GM12878 (cell line): ENCODE results near the gene CCDC9. TPM values are rescaled to one million over a fixed set of nuclear protein-coding genes. Genes with fewer than 3 reads are reported as not detected.

Source experiments
- BHLHE40 ChIP-seq, 2 experiments: fragments of 450-650 bp in 1 of 2; IDR thresholded peaks; 2 replicates each; pipeline ENCODE4 v1.6.1; 2011 to 2017; ENCODE audit warnings: low read depth in 2 of 2, borderline replicate concordance in 1 of 2, improper control_type of control experiment in 1 of 2, low read length in 1 of 2, mild to moderate bottlenecking in 1 of 2
- BMI1 ChIP-seq: fragments of 450-650 bp; IDR thresholded peaks from 2 replicates; pipeline ENCODE4 v1.6.1; 2016; ENCODE audit warnings: mild to moderate bottlenecking, moderate library complexity, borderline replicate concordance
- FOS ChIP-seq: IDR thresholded peaks from 3 replicates; pipeline ENCODE4 v1.6.1; 2011; ENCODE audit warnings: borderline replicate concordance; ENCODE audit not compliant: insufficient read length; ENCODE audit errors: extremely low read depth
- FOXK2 ChIP-seq: fragments of 450-650 bp; IDR thresholded peaks from 2 replicates; pipeline ENCODE4 v1.6.1; 2017; ENCODE audit warnings: mild to moderate bottlenecking, moderate library complexity
- FOXM1 ChIP-seq: IDR thresholded peaks from 2 replicates; pipeline ENCODE4 v1.6.1; 2012; ENCODE audit warnings: low read depth, mild to moderate bottlenecking, inconsistent platforms, low read length, moderate library complexity
- GATAD2B ChIP-seq: fragments of 450-650 bp; conservative IDR thresholded peaks from 2 replicates; pipeline ENCODE4 v1.6.1; 2017; ENCODE audit warnings: low read depth, mild to moderate bottlenecking, moderate library complexity
- HCFC1 ChIP-seq: fragments of 150-350 bp; IDR thresholded peaks from 2 replicates; pipeline ENCODE4 v1.6.1; 2014; ENCODE audit warnings: low read length
- IRF4 ChIP-seq: IDR thresholded peaks from 2 replicates; pipeline ENCODE4 v1.6.1; 2011; ENCODE audit warnings: low read depth, low read length
- JUNB ChIP-seq: IDR thresholded peaks from 2 replicates; pipeline ENCODE4 v1.6.1; 2016; ENCODE audit warnings: antibody characterized with exemption, mild to moderate bottlenecking
- MXI1 ChIP-seq: fragments of 150-350 bp; IDR thresholded peaks from 2 replicates; pipeline ENCODE4 v1.6.1; 2011; ENCODE audit warnings: low read depth, mild to moderate bottlenecking, inconsistent platforms, low read length, improper control_type of control experiment
- NFYA ChIP-seq: IDR thresholded peaks from 2 replicates; pipeline ENCODE4 v1.6.1; 2011; ENCODE audit warnings: low read depth, mild to moderate bottlenecking, low read length, improper control_type of control experiment, borderline replicate concordance
- NFYB ChIP-seq: IDR thresholded peaks from 2 replicates; pipeline ENCODE4 v1.6.1; 2011; ENCODE audit warnings: low read depth, mild to moderate bottlenecking, low read length, improper control_type of control experiment, moderate library complexity; ENCODE audit not compliant: insufficient read depth
- NR2C1 ChIP-seq: fragments of 450-650 bp; IDR thresholded peaks from 2 replicates; pipeline ENCODE4 v1.6.1; 2017; ENCODE audit warnings: antibody characterized with exemption, mild to moderate bottlenecking, moderate library complexity
- PML ChIP-seq: IDR thresholded peaks from 2 replicates; pipeline ENCODE4 v1.6.1; 2012; ENCODE audit warnings: low read length, inconsistent platforms
- POLR2AphosphoS5 ChIP-seq: IDR thresholded peaks from 2 replicates; pipeline ENCODE4 v1.6.1; 2011; ENCODE audit warnings: mild to moderate bottlenecking, low read length, inconsistent platforms
- RBBP5 ChIP-seq: fragments of 200-600 bp; sonication (generic); conservative IDR thresholded peaks from 2 replicates; pipeline ENCODE4 v1.6.1; 2016
- SMARCA5 ChIP-seq: fragments of 450-650 bp; IDR thresholded peaks from 2 replicates; pipeline ENCODE4 v1.6.1; 2017; ENCODE audit warnings: mild to moderate bottlenecking
- SREBF2 ChIP-seq: IDR thresholded peaks from 2 replicates; pipeline ENCODE4 v1.6.1; 2012; ENCODE audit warnings: mild to moderate bottlenecking, low read length
- STAT1 ChIP-seq: fragments of 450-650 bp; conservative IDR thresholded peaks from 2 replicates; pipeline ENCODE4 v1.6.1; 2014; ENCODE audit warnings: antibody characterized with exemption, mild to moderate bottlenecking
- YY1 ChIP-seq: IDR thresholded peaks from 2 replicates; pipeline ENCODE4 v1.6.1; 2011; ENCODE audit warnings: low read depth, mild to moderate bottlenecking, low read length
- polyA plus RNA-seq, 11 experiments: library from polyadenylated mRNA; depleted of rRNA in 4 of 11; unstranded in 6 of 11; stranded (reverse) in 5 of 11; fragments of >200 nt; fragmentation: Nextera tagmentation in 4 of 11; fragmentation: Illumina TruSeq in 1 of 11; extraction: Ambion mirVana in 4 of 11; extraction: Trizol in 1 of 11; gene quantifications; 1 replicate in 1 of 11; 2 replicates in 10 of 11; pipeline versions ENCODE4 v1.2.1 to v1.2.3, GENCODE V29; 2011 to 2016; ENCODE audit warnings: inconsistent platforms in 2 of 11, missing spikeins in 2 of 11, low read depth in 1 of 11
- total RNA-seq, 4 experiments: library from RNA; depleted of rRNA in 3 of 4; stranded (reverse); fragments of >200 nt in 3 of 4; fragmentation: Illumina TruSeq in 1 of 4; extraction: Trizol in 1 of 4; gene quantifications; 2 replicates each; pipeline versions ENCODE4 v1.2.1 to v1.2.3, GENCODE V29; 2013 to 2021
- TF ChIP-seq, protein P1 (sequence below): IDR thresholded peaks from 2 replicates; pipeline ENCODE4 v1.6.1; 2012; ENCODE audit warnings: low read depth, low read length, improper control_type of control experiment
- TF ChIP-seq, protein P2 (sequence below): fragments of 450-650 bp; IDR thresholded peaks from 2 replicates; pipeline ENCODE4 v1.6.1; 2016; ENCODE audit warnings: mild to moderate bottlenecking
- TF ChIP-seq, protein P3 (sequence below): fragments of 450-650 bp; IDR thresholded peaks from 2 replicates; pipeline ENCODE4 v1.6.1; 2017; ENCODE audit warnings: mild to moderate bottlenecking, moderate library complexity
- TF ChIP-seq, protein P4 (sequence below), 3 experiments: IDR thresholded peaks in 2 of 3; conservative IDR thresholded peaks in 1 of 3; 2 replicates each; pipeline ENCODE4 v1.5.1; 2011; ENCODE audit warnings: low read depth in 3 of 3, low read length in 3 of 3, mild to moderate bottlenecking in 3 of 3, control low read depth in 2 of 3, moderate library complexity in 2 of 3, inconsistent platforms in 1 of 3, mixed read lengths in 1 of 3; ENCODE audit not compliant: control insufficient read depth in 2 of 3, insufficient read depth in 1 of 3; ENCODE audit errors: extremely low read depth in 1 of 3

Gene CCDC9
- total and polyA plus RNA-seq, 10 of the 15 experiments (the other 5 are each of a cell fraction or from before 2014, with no cell fraction given), result 0.18 to 17.5 (median 7.1) TPM; not detected in 1

DNA sequence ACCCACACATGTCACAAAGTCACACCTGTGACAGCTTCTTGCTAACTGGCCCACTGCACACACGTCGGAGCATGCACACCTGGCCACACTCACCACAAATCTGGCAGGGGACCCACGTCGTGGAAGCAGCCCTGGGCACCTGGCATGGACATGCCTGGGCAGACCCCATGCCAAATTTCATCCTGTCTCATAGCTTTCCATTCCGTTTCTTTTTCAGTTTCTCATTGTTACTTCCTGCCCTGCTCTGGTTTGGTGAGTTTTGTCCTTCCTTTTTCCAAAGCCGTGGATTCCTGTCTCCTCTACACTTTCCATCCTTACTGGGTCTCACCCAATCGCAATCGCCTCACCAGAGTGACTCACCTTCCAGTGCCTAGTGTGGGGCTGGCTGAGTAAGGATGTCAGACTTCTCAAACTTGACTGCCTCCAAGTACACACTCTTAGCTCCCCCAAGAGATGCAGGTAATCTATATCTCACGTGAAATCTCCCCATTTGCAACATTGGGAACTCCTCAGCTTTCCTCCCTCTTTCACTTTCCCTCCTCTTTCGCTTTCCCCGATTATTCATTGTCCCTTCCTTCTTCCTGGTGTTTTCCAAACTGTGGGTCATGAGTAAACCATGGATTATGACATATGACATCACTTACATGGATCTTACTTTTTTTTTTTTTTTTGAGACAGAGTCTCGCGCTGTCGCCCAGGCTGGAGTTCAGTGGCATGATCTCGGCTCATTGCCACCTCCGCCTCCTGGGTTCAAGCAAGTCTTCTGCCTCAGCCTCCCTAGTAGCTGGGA lies 23.7 kb upstream of the CCDC9 start (continued):
- TF ChIP-seq MXI1 (no peak), NFYB (no peak), IRF4 (no peak), HCFC1 (no peak), SMARCA5 (no peak), POLR2AphosphoS5 (no peak), SREBF2 (no peak), BHLHE40 (IDR thresholded peaks at IDR 0.05; ENCODE audit: borderline replicate concordance in 1 of 2, low read depth in 2 of 2, low read length in 1 of 2) (peak; percentile 11 to 75; a peak in 2 of 4 replicates), BMI1 (no peak), FOXM1 (no peak), YY1 (no peak), FOS (no peak), NR2C1 (no peak), FOXK2 (no peak), RBBP5 (no peak), JUNB (no peak), NFYA (no peak), PML (no peak), GATAD2B (no peak), STAT1 (no peak)
- TF ChIP-seq, protein P1, sequence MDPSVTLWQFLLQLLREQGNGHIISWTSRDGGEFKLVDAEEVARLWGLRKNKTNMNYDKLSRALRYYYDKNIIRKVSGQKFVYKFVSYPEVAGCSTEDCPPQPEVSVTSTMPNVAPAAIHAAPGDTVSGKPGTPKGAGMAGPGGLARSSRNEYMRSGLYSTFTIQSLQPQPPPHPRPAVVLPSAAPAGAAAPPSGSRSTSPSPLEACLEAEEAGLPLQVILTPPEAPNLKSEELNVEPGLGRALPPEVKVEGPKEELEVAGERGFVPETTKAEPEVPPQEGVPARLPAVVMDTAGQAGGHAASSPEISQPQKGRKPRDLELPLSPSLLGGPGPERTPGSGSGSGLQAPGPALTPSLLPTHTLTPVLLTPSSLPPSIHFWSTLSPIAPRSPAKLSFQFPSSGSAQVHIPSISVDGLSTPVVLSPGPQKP, result no peak
- TF ChIP-seq, protein P2, sequence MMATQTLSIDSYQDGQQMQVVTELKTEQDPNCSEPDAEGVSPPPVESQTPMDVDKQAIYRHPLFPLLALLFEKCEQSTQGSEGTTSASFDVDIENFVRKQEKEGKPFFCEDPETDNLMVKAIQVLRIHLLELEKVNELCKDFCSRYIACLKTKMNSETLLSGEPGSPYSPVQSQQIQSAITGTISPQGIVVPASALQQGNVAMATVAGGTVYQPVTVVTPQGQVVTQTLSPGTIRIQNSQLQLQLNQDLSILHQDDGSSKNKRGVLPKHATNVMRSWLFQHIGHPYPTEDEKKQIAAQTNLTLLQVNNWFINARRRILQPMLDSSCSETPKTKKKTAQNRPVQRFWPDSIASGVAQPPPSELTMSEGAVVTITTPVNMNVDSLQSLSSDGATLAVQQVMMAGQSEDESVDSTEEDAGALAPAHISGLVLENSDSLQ, result no peak; the same call in 1 of the 2 replicates
- TF ChIP-seq, protein P3, sequence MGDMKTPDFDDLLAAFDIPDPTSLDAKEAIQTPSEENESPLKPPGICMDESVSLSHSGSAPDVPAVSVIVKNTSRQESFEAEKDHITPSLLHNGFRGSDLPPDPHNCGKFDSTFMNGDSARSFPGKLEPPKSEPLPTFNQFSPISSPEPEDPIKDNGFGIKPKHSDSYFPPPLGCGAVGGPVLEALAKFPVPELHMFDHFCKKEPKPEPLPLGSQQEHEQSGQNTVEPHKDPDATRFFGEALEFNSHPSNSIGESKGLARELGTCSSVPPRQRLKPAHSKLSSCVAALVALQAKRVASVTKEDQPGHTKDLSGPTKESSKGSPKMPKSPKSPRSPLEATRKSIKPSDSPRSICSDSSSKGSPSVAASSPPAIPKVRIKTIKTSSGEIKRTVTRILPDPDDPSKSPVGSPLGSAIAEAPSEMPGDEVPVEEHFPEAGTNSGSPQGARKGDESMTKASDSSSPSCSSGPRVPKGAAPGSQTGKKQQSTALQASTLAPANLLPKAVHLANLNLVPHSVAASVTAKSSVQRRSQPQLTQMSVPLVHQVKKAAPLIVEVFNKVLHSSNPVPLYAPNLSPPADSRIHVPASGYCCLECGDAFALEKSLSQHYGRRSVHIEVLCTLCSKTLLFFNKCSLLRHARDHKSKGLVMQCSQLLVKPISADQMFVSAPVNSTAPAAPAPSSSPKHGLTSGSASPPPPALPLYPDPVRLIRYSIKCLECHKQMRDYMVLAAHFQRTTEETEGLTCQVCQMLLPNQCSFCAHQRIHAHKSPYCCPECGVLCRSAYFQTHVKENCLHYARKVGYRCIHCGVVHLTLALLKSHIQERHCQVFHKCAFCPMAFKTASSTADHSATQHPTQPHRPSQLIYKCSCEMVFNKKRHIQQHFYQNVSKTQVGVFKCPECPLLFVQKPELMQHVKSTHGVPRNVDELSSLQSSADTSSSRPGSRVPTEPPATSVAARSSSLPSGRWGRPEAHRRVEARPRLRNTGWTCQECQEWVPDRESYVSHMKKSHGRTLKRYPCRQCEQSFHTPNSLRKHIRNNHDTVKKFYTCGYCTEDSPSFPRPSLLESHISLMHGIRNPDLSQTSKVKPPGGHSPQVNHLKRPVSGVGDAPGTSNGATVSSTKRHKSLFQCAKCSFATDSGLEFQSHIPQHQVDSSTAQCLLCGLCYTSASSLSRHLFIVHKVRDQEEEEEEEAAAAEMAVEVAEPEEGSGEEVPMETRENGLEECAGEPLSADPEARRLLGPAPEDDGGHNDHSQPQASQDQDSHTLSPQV, result no peak
- TF ChIP-seq, protein P4, sequence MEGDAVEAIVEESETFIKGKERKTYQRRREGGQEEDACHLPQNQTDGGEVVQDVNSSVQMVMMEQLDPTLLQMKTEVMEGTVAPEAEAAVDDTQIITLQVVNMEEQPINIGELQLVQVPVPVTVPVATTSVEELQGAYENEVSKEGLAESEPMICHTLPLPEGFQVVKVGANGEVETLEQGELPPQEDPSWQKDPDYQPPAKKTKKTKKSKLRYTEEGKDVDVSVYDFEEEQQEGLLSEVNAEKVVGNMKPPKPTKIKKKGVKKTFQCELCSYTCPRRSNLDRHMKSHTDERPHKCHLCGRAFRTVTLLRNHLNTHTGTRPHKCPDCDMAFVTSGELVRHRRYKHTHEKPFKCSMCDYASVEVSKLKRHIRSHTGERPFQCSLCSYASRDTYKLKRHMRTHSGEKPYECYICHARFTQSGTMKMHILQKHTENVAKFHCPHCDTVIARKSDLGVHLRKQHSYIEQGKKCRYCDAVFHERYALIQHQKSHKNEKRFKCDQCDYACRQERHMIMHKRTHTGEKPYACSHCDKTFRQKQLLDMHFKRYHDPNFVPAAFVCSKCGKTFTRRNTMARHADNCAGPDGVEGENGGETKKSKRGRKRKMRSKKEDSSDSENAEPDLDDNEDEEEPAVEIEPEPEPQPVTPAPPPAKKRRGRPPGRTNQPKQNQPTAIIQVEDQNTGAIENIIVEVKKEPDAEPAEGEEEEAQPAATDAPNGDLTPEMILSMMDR (IDR thresholded peaks at IDR 0.05 in 2 of 3, conservative IDR thresholded peaks at IDR 0.05 in 1 of 3; ENCODE audit: control insufficient read depth in 2 of 3, extremely low read depth in 1 of 3, insufficient read depth in 1 of 3, low read depth in 3 of 3, low read length in 3 of 3), result no peak
